ENCODE data around the gene FAM83F. TPM values are rescaled to one million over a fixed set of nuclear protein-coding genes. Genes with fewer than 3 reads are reported as not detected.
A peak's percentile ranks its signal among the peaks of the same experiment; 100 is the strongest.

FAM83F gene
- total RNA-seq, 2 experiments from 2014 or later: not detected

GRCh38 chr22:40027191-40028097 lies 32.7 kb downstream of the FAM83F start:
- no peaks in the 10 kb centered on the region for H3K36me3 Mint-ChIP-seq (ENCODE audit: low read depth)
- CTCF ChIA-PET: interaction anchor here (1.1 to 1.7 kb wide), 4 partner anchors 9 to 493 kb away, joined by 3 to 6 read pairs (median 4); no protein-coding TSS in a partner anchor
- no peak for DNase-seq
- no peak overlapping the region for H3K4me3 Mint-ChIP-seq
- H3K27ac Mint-ChIP-seq: no peak overlapping the region
- H3K27me3 Mint-ChIP-seq: no peaks in the 10 kb centered on the region
- no peaks in the 10 kb centered on the region for H3K9me3 Mint-ChIP-seq
- POLR2A ChIA-PET: interaction anchor here (0.7 kb wide), 1 partner anchor 17 kb away, joined by 3 read pairs; no protein-coding TSS in a partner anchor
- H3K4me1 Mint-ChIP-seq: peaks cover 16% of the 10 kb centered on the region

DNA sequence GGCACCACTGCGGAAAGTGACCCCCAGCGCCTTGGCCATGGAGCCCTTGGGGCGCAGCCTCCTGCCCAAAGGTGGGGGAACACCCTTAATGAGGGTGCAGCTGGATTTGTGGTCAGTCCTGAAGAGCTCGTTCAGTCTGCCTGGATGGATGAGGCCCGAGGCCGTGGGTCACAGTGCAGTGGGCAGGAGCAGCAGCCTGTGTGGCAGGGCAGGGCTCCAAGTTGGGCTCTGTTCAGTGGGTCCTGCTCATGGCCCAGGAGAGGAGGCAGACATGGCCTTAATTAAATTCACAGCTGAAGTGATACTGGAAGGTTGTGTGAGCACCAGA lies 33.3 kb downstream of the FAM83F start:
- DNase-seq: no peak
- H3K27ac Mint-ChIP-seq: no peak overlapping the region
- CTCF ChIA-PET: interaction anchor here (1.1 to 1.7 kb wide), 3 partner anchors 461 to 494 kb away, joined by 3 to 6 read pairs (median 4); no protein-coding TSS in a partner anchor
- POLR2A ChIA-PET: no interaction called here
- no peaks in the 10 kb centered on the region for H3K36me3 Mint-ChIP-seq (ENCODE audit: low read depth)
- peaks cover 16% of the 10 kb centered on the region for H3K4me1 Mint-ChIP-seq
- no peaks in the 10 kb centered on the region for H3K27me3 Mint-ChIP-seq
- H3K4me3 Mint-ChIP-seq: no peak overlapping the region
- H3K9me3 Mint-ChIP-seq: no peaks in the 10 kb centered on the region

DNA sequence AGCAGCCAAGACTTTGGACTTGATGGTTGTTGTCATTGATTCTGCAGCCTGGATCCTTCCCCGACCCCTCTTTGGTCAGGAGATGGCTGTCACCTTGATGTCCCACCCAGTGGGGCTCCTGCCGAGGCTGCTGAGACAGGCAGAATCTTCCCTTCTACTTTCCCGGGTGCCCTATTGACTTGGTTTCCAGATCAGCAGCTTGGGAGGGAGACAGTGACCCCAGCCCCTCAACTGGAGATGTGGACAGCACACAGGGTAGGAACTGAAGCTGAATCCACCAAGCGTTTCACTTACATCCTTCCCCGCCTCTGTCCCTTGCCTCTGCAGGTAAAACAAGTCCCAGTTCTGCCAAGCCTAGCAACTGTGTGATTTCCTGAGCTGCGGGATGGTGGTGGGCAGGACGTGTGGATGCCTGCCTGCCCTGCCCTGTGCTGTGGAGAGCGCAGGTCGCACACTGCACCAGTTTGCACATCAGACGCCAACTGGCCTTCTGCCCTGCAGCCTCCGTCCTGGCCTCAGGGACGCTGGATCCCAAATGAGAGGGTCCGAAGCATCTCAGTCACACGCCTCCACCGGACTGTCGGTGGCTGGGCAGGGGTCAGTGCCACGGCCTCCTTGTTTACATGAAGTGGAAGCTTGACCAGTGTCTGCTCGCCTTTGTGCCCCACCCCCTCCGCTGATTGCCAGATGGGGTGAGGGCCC lies 34.6 kb downstream of the FAM83F start:
- peaks cover 16% of the 10 kb centered on the region for H3K4me1 Mint-ChIP-seq
- H3K36me3 Mint-ChIP-seq (ENCODE audit: low read depth): no peaks in the 10 kb centered on the region
- no peak for DNase-seq
- H3K27ac Mint-ChIP-seq: no peak overlapping the region
- no peak overlapping the region for H3K4me3 Mint-ChIP-seq
- no peaks in the 10 kb centered on the region for H3K27me3 Mint-ChIP-seq
- no peaks in the 10 kb centered on the region for H3K9me3 Mint-ChIP-seq
- POLR2A ChIA-PET: interaction anchor here (0.8 kb wide), 1 partner anchor 15 kb away, joined by 4 read pairs; no protein-coding TSS in a partner anchor
- CTCF ChIA-PET: interaction anchor here (1.5 kb wide), 1 partner anchor 490 kb away, joined by 3 read pairs; no protein-coding TSS in a partner anchor

GRCh38 chr22:40030026-40030757 lies 35.4 kb downstream of the FAM83F start:
- Mint-ChIP-seq H3K27ac (no peak overlapping the region), H3K4me1 (peaks cover 11% of the 10 kb centered on the region), H3K9me3 (no peaks in the 10 kb centered on the region), H3K4me3 (no peak overlapping the region), H3K36me3 (ENCODE audit: low read depth) (no peaks in the 10 kb centered on the region), H3K27me3 (no peaks in the 10 kb centered on the region)
- no peak for DNase-seq
- POLR2A ChIA-PET: interaction anchor here (0.8 to 1.0 kb wide), 2 partner anchors 14 kb away, joined by 4 to 9 read pairs; no protein-coding TSS in a partner anchor
- CTCF ChIA-PET: interaction anchor here (1.1 kb wide), 1 partner anchor 9 kb away, joined by 4 read pairs; no protein-coding TSS in a partner anchor

- no peaks in the 10 kb centered on the region for H3K27me3 Mint-ChIP-seq
- H3K27ac Mint-ChIP-seq: no peak overlapping the region
- H3K4me1 Mint-ChIP-seq: peaks cover 11% of the 10 kb centered on the region
- H3K4me3 Mint-ChIP-seq: no peak overlapping the region
- ChIA-PET CTCF (interaction anchor here (1.1 kb wide), 1 partner anchor 9 kb away, joined by 4 read pairs; no protein-coding TSS in a partner anchor), POLR2A (interaction anchor here (1.0 kb wide), 1 partner anchor 14 kb away, joined by 9 read pairs; no protein-coding TSS in a partner anchor)
- no peaks in the 10 kb centered on the region for H3K36me3 Mint-ChIP-seq (ENCODE audit: low read depth)
- DNase-seq: no peak
- H3K9me3 Mint-ChIP-seq: no peaks in the 10 kb centered on the region
Measured at GRCh38 chr22:40030758-40031095, 36.0 kb downstream of the FAM83F start.

DNA sequence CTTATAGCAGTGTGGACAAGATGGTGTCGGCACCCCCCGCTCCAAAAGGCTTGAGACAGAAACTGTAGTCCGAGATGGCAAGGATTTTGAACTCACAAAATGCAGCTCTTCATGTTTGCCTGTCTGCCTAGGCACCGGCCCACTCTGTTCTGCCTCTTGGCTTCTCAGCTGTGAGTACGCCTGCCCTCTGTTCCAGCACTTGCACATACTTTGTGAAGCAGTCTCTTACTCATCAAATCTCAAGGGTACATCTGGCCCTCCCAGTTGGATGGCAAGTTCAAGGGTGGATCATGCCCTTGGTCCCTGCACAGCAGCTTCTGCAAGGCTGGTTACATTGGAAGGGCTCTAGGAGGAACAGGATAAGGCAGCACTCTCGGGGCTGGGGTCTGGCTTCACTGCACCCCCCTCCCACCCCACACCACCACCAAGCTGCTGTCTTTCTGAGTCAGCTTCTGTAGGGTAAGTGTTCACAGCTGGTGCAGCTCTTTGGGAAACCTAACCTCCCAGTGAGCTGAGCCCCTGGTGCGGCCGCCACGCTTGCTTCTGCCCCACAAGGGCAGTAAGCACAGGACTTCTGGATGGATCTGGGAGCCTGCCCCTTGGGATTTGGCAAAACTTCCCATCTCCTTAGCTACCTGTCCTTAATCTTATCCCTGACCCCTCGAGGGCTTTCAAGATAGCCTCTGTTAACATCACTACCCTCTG lies 37.2 kb downstream of the FAM83F start:
- H3K4me1 Mint-ChIP-seq: peaks cover 11% of the 10 kb centered on the region
- no peak for DNase-seq
- H3K36me3 Mint-ChIP-seq (ENCODE audit: low read depth): no peaks in the 10 kb centered on the region
- ChIA-PET CTCF (interaction anchor here (2.1 kb wide), 1 partner anchor 12 kb away, joined by 6 read pairs; no protein-coding TSS in a partner anchor), POLR2A (interaction anchor here (0.5 to 4.6 kb wide), 2 partner anchors 12 to 424 kb away, joined by 4 to 27 read pairs; no protein-coding TSS in a partner anchor)
- H3K27ac Mint-ChIP-seq: no peak overlapping the region
- no peaks in the 10 kb centered on the region for H3K9me3 Mint-ChIP-seq
- no peaks in the 10 kb centered on the region for H3K27me3 Mint-ChIP-seq
- H3K4me3 Mint-ChIP-seq: no peak overlapping the region

- DNase-seq: no peak
- no peaks in the 10 kb centered on the region for H3K36me3 Mint-ChIP-seq (ENCODE audit: low read depth)
- peaks cover 11% of the 10 kb centered on the region for H3K27me3 Mint-ChIP-seq
- H3K4me3 Mint-ChIP-seq: no peak overlapping the region
- H3K4me1 Mint-ChIP-seq: peaks cover 11% of the 10 kb centered on the region
- POLR2A ChIA-PET: interaction anchor here (4.6 kb wide), 1 partner anchor 10 kb away, joined by 27 read pairs; no protein-coding TSS in a partner anchor
- H3K9me3 Mint-ChIP-seq: no peaks in the 10 kb centered on the region
- CTCF ChIA-PET: interaction anchor here (1.0 to 6.0 kb wide), 3 partner anchors 9 to 471 kb away, joined by 3 to 32 read pairs (median 6); no protein-coding TSS in a partner anchor
- H3K27ac Mint-ChIP-seq: no peak overlapping the region
Measured at GRCh38 chr22:40033586-40034380, 39.0 kb downstream of the FAM83F start.

DNA sequence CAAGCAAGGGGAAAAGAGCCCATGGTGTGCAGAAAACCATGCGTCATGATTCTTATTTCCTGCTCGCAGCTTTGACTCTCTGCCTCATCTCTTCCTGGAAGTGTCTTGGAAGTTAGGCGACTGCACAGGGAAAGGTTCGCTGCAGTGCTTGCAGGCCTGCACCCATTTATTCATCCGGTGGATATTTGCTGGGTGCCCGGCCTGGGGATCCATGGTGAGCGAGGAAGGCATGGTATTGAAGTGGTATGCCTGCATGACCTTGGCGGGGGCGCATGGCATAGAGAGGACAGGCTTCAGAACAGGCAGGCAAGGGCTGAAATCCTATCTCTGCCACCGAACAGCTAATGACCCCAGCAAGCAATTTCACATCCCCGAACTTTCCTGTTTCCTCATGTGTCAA lies 40.6 kb downstream of the FAM83F start:
- CTCF ChIA-PET: interaction anchor here (0.6 to 6.9 kb wide), 8 partner anchors 8 to 505 kb away, joined by 3 to 59 read pairs (median 5); partner anchors contain the start of gene ADSL
- H3K27ac Mint-ChIP-seq: no peak overlapping the region
- POLR2A ChIA-PET: interaction anchor here (0.6 to 4.6 kb wide), 3 partner anchors 9 to 500 kb away, joined by 3 to 27 read pairs (median 4); no protein-coding TSS in a partner anchor
- H3K9me3 Mint-ChIP-seq: no peaks in the 10 kb centered on the region
- peaks cover 19% of the 10 kb centered on the region for H3K27me3 Mint-ChIP-seq
- no peaks in the 10 kb centered on the region for H3K36me3 Mint-ChIP-seq (ENCODE audit: low read depth)
- no peak overlapping the region for H3K4me3 Mint-ChIP-seq
- peaks cover 11% of the 10 kb centered on the region for H3K4me1 Mint-ChIP-seq
- no peak for DNase-seq

DNA sequence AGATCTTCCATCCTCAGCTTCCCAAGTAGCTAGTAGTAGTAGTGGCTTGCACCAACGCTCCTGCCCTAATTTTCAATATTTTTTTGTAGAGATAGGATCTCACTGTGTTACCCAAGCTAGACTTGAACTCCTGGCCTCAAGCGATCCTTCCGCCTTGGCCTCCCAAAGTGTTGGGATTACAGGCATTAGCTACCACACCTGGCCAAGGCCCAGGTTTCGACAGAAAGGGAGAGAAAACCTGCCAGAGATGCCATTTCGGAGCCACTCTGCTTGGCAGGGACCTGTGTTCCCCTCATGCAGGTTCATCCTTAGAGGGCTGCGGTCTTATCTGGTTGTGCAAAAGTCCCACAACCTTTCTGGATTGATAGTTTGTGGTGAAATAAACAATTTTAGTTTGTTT lies 41.4 kb downstream of the FAM83F start:
- DNase-seq: no peak
- ChIA-PET POLR2A (interaction anchor here (1.4 to 4.6 kb wide), 3 partner anchors 8 to 501 kb away, joined by 4 to 27 read pairs (median 4); no protein-coding TSS in a partner anchor), CTCF (interaction anchor here (0.6 to 6.9 kb wide), 16 partner anchors 8 to 542 kb away, joined by 3 to 59 read pairs (median 4); partner anchors contain the start of gene ADSL)
- no peak overlapping the region for H3K4me3 Mint-ChIP-seq
- H3K9me3 Mint-ChIP-seq: no peaks in the 10 kb centered on the region
- H3K27me3 Mint-ChIP-seq: peaks cover 19% of the 10 kb centered on the region
- no peaks in the 10 kb centered on the region for H3K36me3 Mint-ChIP-seq (ENCODE audit: low read depth)
- H3K4me1 Mint-ChIP-seq: peaks cover 4% of the 10 kb centered on the region
- H3K27ac Mint-ChIP-seq: no peak overlapping the region

GRCh38 chr22:40036591-40037225 lies 42.0 kb downstream of the FAM83F start:
- Mint-ChIP-seq H3K9me3 (no peaks in the 10 kb centered on the region), H3K36me3 (ENCODE audit: low read depth) (no peaks in the 10 kb centered on the region), H3K27ac (no peak overlapping the region), H3K4me3 (no peak overlapping the region), H3K4me1 (no peaks in the 10 kb centered on the region), H3K27me3 (peaks cover 19% of the 10 kb centered on the region)
- CTCF ChIA-PET: interaction anchor here (0.7 to 6.9 kb wide), 17 partner anchors 8 to 543 kb away, joined by 3 to 59 read pairs (median 4); partner anchors contain the start of gene ADSL
- POLR2A ChIA-PET: interaction anchor here (0.9 to 1.6 kb wide), 2 partner anchors 142 to 310 kb away, joined by 3 to 4 read pairs; partner anchors contain the start of gene ADSL
- peak; percentile 63 for DNase-seq

Measured in activated CD4-positive, alpha-beta memory T cell treated with anti-CD3 and anti-CD28 coated beads, Interleukin-2, amount 10 ng/mL, durations not matched to agents 7 days and 5 days (primary cell).